GM12878 (cell line): ENCODE measurements around the gene MEIOSIN. TPM values are rescaled to one million over a fixed set of nuclear protein-coding genes. Genes with fewer than 3 reads are reported as not detected.

Source experiments
- ATAC-seq: fragments of 200-7000 bp; cut with Tn5 transposase; 3 replicates; pipeline ENCODE4 v1.9.1; 2020; ENCODE audit warnings: mild to moderate bottlenecking, moderate library complexity
- BruUV-seq: library from RNA; stranded (reverse); fragments of 400-500 nt; replicated peaks from 2 replicates; lab custom pipeline; 2021; lab: Mats Ljungman, UMichigan
- CTCF ChIA-PET: fragments of 300-600 bp; sonication (Branson Sonifier 250); formaldehyde crosslinking; extraction: SDS; loops from one replicate; lab custom pipeline; 2021; ENCODE audit warnings: inconsistent platforms; lab: Yijun Ruan, JAX
- POLR2A ChIA-PET: fragments of 350-600 bp; formaldehyde crosslinking; extraction: SDS; loops from one replicate; lab custom pipeline; 2021; ENCODE audit warnings: inconsistent platforms; lab: Charles Lee
- RAD21 ChIA-PET: fragments of 300-600 bp; sonication (Branson Sonifier 250); formaldehyde crosslinking; loops from one replicate; lab custom pipeline; 2023; ENCODE audit warnings: antibody characterized with exemption; ENCODE audit not compliant: unreplicated experiment; lab: Charles Lee
- SMC1A ChIA-PET: fragments of 300-600 bp; sonication (Branson Sonifier 250); formaldehyde crosslinking; loops from one replicate; lab custom pipeline; 2023; ENCODE audit not compliant: unreplicated experiment, uncharacterized antibody; lab: Charles Lee
- DNase-seq: peaks from one replicate; pipeline ENCODE4 v3.0.0-alpha.2; 2011; ENCODE audit warnings: low read depth, low spot score
- FAIRE-seq: peaks from 3 replicates; lab custom pipeline; 2011; peaks lifted over from hg19 to GRCh38; lab: Jason Lieb, UNC
- H2AFZ ChIP-seq: 2 replicates; pipeline ENCODE4 v1.6.0; 2011; ENCODE audit warnings: low read depth, low read length, control low read depth; ENCODE audit not compliant: control insufficient read depth
- H3K27ac ChIP-seq: 2 replicates; pipeline ENCODE4 v1.5.1; 2011; ENCODE audit warnings: control low read depth; ENCODE audit not compliant: control insufficient read depth, insufficient read depth
- H3K27me3 ChIP-seq, 2 experiments: replicated peaks in 1 of 2; 2 replicates each; pipeline versions ENCODE4 v1.6.0 to v1.6.1; 2011; ENCODE audit warnings: low read length in 1 of 2; ENCODE audit not compliant: control insufficient read depth in 2 of 2, insufficient read depth in 2 of 2
- H3K36me3 ChIP-seq, 2 experiments: 2 replicates each; pipeline ENCODE4 v1.5.1; 2011; ENCODE audit warnings: low read length in 1 of 2; ENCODE audit not compliant: control insufficient read depth in 2 of 2, insufficient read depth in 2 of 2
- H3K4me1 ChIP-seq: 2 replicates; pipeline ENCODE4 v1.6.1; 2011; ENCODE audit warnings: mild to moderate bottlenecking, low read length, moderate library complexity, mixed read lengths; ENCODE audit not compliant: control insufficient read depth, insufficient read depth
- H3K4me2 ChIP-seq: 2 replicates; pipeline ENCODE4 v1.6.0; 2011; ENCODE audit warnings: control low read depth; ENCODE audit not compliant: control insufficient read depth, insufficient read depth
- H3K4me3 ChIP-seq: fragments of 200-600 bp; sonication (generic); 2 replicates; pipeline ENCODE4 v1.5.1; 2016
- H3K79me2 ChIP-seq: 2 replicates; pipeline ENCODE4 v1.6.0; 2011; ENCODE audit warnings: low read length; ENCODE audit not compliant: control insufficient read depth, insufficient read depth
- H3K9ac ChIP-seq: 2 replicates; pipeline ENCODE4 v1.8.0; 2011; ENCODE audit warnings: low read length, control low read depth, mixed read lengths; ENCODE audit not compliant: control insufficient read depth, insufficient read depth
- H3K9me3 ChIP-seq: replicated peaks from 3 replicates; pipeline ENCODE4 v1.5.1; 2011; ENCODE audit warnings: mild to moderate bottlenecking, low read length; ENCODE audit not compliant: control insufficient read depth, insufficient read depth
- H4K20me1 ChIP-seq: 2 replicates; pipeline ENCODE4 v1.6.0; 2011; ENCODE audit not compliant: control insufficient read depth, insufficient read depth
- CBFB ChIP-seq: IDR thresholded peaks from 2 replicates; pipeline ENCODE4 v1.6.1; 2016; ENCODE audit warnings: antibody characterized with exemption, low read depth
- CHD1 ChIP-seq: IDR thresholded peaks from 2 replicates; pipeline ENCODE4 v1.6.1; 2012; ENCODE audit warnings: low read depth, low read length, improper control_type of control experiment
- ELK1 ChIP-seq: IDR thresholded peaks from 2 replicates; pipeline ENCODE4 v1.6.1; 2012; ENCODE audit warnings: low read depth, low read length, improper control_type of control experiment
- ETV6 ChIP-seq, 2 experiments: fragments of 450-650 bp in 1 of 2; IDR thresholded peaks in 1 of 2; conservative IDR thresholded peaks in 1 of 2; 2 replicates each; pipeline ENCODE4 v1.6.1; 2014; ENCODE audit warnings: antibody characterized with exemption in 1 of 2, borderline replicate concordance in 1 of 2, low read depth in 1 of 2, mild to moderate bottlenecking in 1 of 2, moderate library complexity in 1 of 2
- SRF ChIP-seq, 2 experiments: IDR thresholded peaks; 2 replicates each; pipeline ENCODE4 v1.6.1; 2011; ENCODE audit warnings: low read depth in 2 of 2, low read length in 2 of 2, mild to moderate bottlenecking in 1 of 2, moderate library complexity in 1 of 2
- TCF3 ChIP-seq: IDR thresholded peaks from 2 replicates; pipeline ENCODE4 v1.6.1; 2012; ENCODE audit warnings: low read depth, mild to moderate bottlenecking, low read length, borderline replicate concordance; ENCODE audit not compliant: insufficient read depth
- YY1 ChIP-seq: IDR thresholded peaks from 2 replicates; pipeline ENCODE4 v1.6.1; 2011; ENCODE audit warnings: low read depth, mild to moderate bottlenecking, low read length
- WGBS: methylation state at CpG from one replicate; pipeline ENCODE4 v1.1.6; 2016; ENCODE audit warnings: low lambda C conversion rate; ENCODE audit not compliant: insufficient replicate concordance, insufficient coverage; ENCODE audit errors: missing lambda C conversion rate; 5-methylcytosine and 5-hydroxymethylcytosine counted together
- in situ Hi-C: fragments of 300-500 bp; cut with MboI; formaldehyde crosslinking; loops from 9 replicates; pipeline ENCODE4 v1.14.3; 2018; ENCODE audit warnings: mixed read lengths
- intact Hi-C: fragments of 100-400 bp; cut with micrococcal nuclease; formaldehyde crosslinking; loops from one replicate; pipeline ENCODE4 v1.14.2; 2022; ENCODE audit not compliant: unreplicated experiment
- polyA plus RNA-seq, 11 experiments: library from polyadenylated mRNA; depleted of rRNA in 4 of 11; unstranded in 6 of 11; stranded (reverse) in 5 of 11; fragments of >200 nt; fragmentation: Nextera tagmentation in 4 of 11; fragmentation: Illumina TruSeq in 1 of 11; extraction: Ambion mirVana in 4 of 11; extraction: Trizol in 1 of 11; gene quantifications; 1 replicate in 1 of 11; 2 replicates in 10 of 11; pipeline versions ENCODE4 v1.2.1 to v1.2.3, GENCODE V29; 2011 to 2016; ENCODE audit warnings: inconsistent platforms in 2 of 11, missing spikeins in 2 of 11, low read depth in 1 of 11
- total RNA-seq, 4 experiments: library from RNA; depleted of rRNA in 3 of 4; stranded (reverse); fragments of >200 nt in 3 of 4; fragmentation: Illumina TruSeq in 1 of 4; extraction: Trizol in 1 of 4; gene quantifications; 2 replicates each; pipeline versions ENCODE4 v1.2.1 to v1.2.3, GENCODE V29; 2013 to 2021

Gene MEIOSIN
- total and polyA plus RNA-seq, 10 of the 15 experiments (the other 5 are each of a cell fraction or from before 2014, with no cell fraction given), result 0.05 to 0.66 (median 0.14) TPM; not detected in 4

DNA sequence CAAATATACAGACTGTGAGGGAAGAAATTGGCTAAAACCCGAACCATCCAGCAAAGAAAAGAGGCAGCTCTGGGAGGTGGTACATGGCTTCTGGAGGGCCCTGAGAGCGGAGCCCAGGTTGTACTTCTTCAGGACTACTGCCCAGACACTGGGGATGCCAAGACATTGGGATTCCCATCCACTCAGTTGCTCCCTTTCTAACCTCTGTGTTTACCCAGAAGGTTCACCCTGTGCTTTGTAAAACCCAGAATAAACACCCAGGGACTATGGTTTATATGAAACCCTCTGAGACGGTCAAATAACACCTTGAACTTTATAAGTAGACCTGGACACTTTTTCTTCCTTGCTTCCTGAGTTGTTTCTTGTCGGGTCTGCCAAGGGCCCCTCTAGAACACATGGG, 9.7 kb downstream of the MEIOSIN start:
- H3K27ac ChIP-seq, result no peak overlapping the region
- H3K27me3 ChIP-seq, result peaks cover 0 to 2% of the 10 kb centered on the region in 2 experiments; a peak in 2 of 4 replicates
- DNase-seq, result no peak
- CTCF ChIA-PET, result no interaction called here
- H3K36me3 ChIP-seq, result no peaks in the 10 kb centered on the region
- intact Hi-C loops, result no loop called here
- no peak overlapping the region for H3K4me3 ChIP-seq
- POLR2A ChIA-PET, result interaction anchor here (0.6 to 1.2 kb wide), 2 partner anchors 26 to 143 kb away, joined by 4 to 6 read pairs; partner anchors contain the start of genes IRF2BP1 and SIX5
- no peaks in the 10 kb centered on the region for H3K9me3 ChIP-seq
- no TSS peak for BruUV-seq
- SMC1A ChIA-PET, result no interaction called here
- no peaks in the 10 kb centered on the region for H3K79me2 ChIP-seq
- no peak for TF ChIP-seq YY1
- no peak for TF ChIP-seq TCF3
- TF ChIP-seq CHD1, result no peak
- no peak for TF ChIP-seq ETV6 (conservative IDR thresholded peaks at IDR 0.05 in 1 of 2, IDR thresholded peaks at IDR 0.05 in 1 of 2; ENCODE audit: borderline replicate concordance in 1 of 2, low read depth in 1 of 2)
- no peak for TF ChIP-seq SRF (IDR thresholded peaks at IDR 0.05; ENCODE audit: low read depth in 2 of 2, low read length in 2 of 2)
- no peak for TF ChIP-seq CBFB
- no peak for TF ChIP-seq ELK1
- TF ChIP-seq, all 136 proteins: peak for 0
- Histone ChIP-seq H3K9ac (no peak overlapping the region), H3K4me2 (no peak overlapping the region), H2AFZ (no peak overlapping the region), H4K20me1 (no peaks in the 10 kb centered on the region), H3K4me1 (no peaks in the 10 kb centered on the region)
- ATAC-seq, result no peak
- in situ Hi-C loops, result no loop called here
- 17% methylated on average over 4 of the region's 4 CpGs for WGBS
- no peak for FAIRE-seq
- RAD21 ChIA-PET, result no interaction called here
